ENCODE data around the gene STK38. TPM values are rescaled to one million over a fixed set of nuclear protein-coding genes. Genes with fewer than 3 reads are reported as not detected.

STK38 gene
- total RNA-seq, 4 donors from 2014 or later: 20.5 to 51.0 (median 40.6) TPM

- Histone ChIP-seq H3K27ac (no peak overlapping the region), H3K27me3 (no peaks in the 10 kb centered on the region), H3K36me3 (no peaks in the 10 kb centered on the region), H3K4me3 (no peak overlapping the region), H3K9me3 (no peaks in the 10 kb centered on the region), H3K4me1 (peaks cover 0 to 20% (median 0%) of the 10 kb centered on the region in 3 donors)
- TF ChIP-seq EP300 (IDR thresholded peaks at IDR 0.05) (no peak), POLR2A (IDR thresholded peaks at IDR 0.05) (no peak), POLR2AphosphoS5 (IDR thresholded peaks at IDR 0.05) (no peak)
- TF ChIP-seq, protein P1, sequence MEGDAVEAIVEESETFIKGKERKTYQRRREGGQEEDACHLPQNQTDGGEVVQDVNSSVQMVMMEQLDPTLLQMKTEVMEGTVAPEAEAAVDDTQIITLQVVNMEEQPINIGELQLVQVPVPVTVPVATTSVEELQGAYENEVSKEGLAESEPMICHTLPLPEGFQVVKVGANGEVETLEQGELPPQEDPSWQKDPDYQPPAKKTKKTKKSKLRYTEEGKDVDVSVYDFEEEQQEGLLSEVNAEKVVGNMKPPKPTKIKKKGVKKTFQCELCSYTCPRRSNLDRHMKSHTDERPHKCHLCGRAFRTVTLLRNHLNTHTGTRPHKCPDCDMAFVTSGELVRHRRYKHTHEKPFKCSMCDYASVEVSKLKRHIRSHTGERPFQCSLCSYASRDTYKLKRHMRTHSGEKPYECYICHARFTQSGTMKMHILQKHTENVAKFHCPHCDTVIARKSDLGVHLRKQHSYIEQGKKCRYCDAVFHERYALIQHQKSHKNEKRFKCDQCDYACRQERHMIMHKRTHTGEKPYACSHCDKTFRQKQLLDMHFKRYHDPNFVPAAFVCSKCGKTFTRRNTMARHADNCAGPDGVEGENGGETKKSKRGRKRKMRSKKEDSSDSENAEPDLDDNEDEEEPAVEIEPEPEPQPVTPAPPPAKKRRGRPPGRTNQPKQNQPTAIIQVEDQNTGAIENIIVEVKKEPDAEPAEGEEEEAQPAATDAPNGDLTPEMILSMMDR (IDR thresholded peaks at IDR 0.05): no peak
- WGBS, 2 donors (ENCODE audit: low coverage in 1 of 2): 100% methylated on average over 1 of the region's 1 CpG; no CpG with 5 or more reads in 1 of the 2 donors
- ATAC-seq: no peak
Observed at GRCh38 chr6:36464233-36464632, 83.0 kb downstream of the STK38 start.

GRCh38 chr6:36463676-36464075 is 83.6 kb downstream of the STK38 start:
- H3K27me3 ChIP-seq: no peaks in the 10 kb centered on the region
- ATAC-seq: no peak
- H3K4me1 ChIP-seq: peaks cover 0 to 18% (median 0%) of the 10 kb centered on the region in 3 donors
- no peaks in the 10 kb centered on the region for H3K9me3 ChIP-seq
- no peak overlapping the region for H3K4me3 ChIP-seq
- TF ChIP-seq EP300 (IDR thresholded peaks at IDR 0.05) (no peak), POLR2AphosphoS5 (IDR thresholded peaks at IDR 0.05) (no peak), POLR2A (IDR thresholded peaks at IDR 0.05) (no peak)
- TF ChIP-seq, protein P1 (IDR thresholded peaks at IDR 0.05): no peak
- no peaks in the 10 kb centered on the region for H3K36me3 ChIP-seq
- no peak overlapping the region for H3K27ac ChIP-seq
- WGBS, 2 donors (ENCODE audit: low coverage in 1 of 2): 29 to 42% methylated on average over 1 of the region's 1 CpG

DNA sequence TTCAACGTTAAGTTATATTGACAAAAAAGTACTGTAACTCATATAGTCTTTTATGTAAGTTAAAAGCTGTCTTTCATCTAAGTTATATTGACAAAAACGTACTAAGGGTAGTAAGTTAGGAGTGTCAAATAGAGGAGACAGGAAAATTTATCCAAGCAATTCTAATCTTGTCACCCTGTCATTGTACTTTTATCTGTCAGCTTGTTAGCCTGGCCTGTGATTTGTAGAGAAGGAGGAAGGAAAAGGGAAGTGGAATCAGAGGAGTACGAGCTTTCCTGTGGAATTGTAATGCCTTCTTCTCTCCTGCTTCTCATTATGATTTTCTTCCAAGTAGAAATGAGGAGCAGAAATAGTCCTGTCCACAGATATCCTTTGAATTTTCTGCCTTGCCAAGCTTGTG is 85.6 kb downstream of the STK38 start:
- Histone ChIP-seq H3K36me3 (no peaks in the 10 kb centered on the region), H3K4me3 (no peak overlapping the region), H3K4me1 (peaks cover 0 to 29% (median 0%) of the 10 kb centered on the region in 3 donors), H3K27me3 (no peaks in the 10 kb centered on the region), H3K27ac (no peak overlapping the region), H3K9me3 (no peaks in the 10 kb centered on the region)
- TF ChIP-seq, protein P1 (IDR thresholded peaks at IDR 0.05): no peak
- TF ChIP-seq POLR2AphosphoS5 (IDR thresholded peaks at IDR 0.05) (no peak), EP300 (IDR thresholded peaks at IDR 0.05) (no peak), POLR2A (IDR thresholded peaks at IDR 0.05) (no peak)
- ATAC-seq: no peak
- WGBS, 2 donors (ENCODE audit: low coverage in 1 of 2): 56 to 75% methylated on average over 3 of the region's 3 CpGs

DNA sequence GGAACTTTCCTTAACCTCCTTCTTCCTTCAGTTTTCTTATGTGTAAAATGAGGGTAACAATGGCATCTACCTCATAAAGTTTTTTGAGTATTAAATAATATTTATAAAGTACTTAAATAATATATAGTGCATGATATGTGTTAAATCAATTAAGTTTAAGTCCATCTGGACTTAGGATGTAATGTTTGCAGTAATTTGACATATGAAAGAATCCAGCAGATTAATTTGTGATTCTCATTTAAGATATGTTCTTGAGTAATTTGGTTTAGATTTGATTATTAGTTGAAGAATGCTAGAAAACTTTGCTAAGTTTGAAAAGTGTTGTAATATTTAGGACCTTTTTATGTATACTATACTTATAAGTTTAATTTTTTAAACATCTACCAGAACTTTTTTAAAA is 86.4 kb downstream of the STK38 start:
- no peak overlapping the region for H3K4me3 ChIP-seq
- H3K9me3 ChIP-seq: no peaks in the 10 kb centered on the region
- H3K27ac ChIP-seq: no peak overlapping the region
- TF ChIP-seq EP300 (IDR thresholded peaks at IDR 0.05) (no peak), POLR2AphosphoS5 (IDR thresholded peaks at IDR 0.05) (no peak), POLR2A (IDR thresholded peaks at IDR 0.05) (no peak)
- TF ChIP-seq, protein P1 (IDR thresholded peaks at IDR 0.05): no peak
- no peaks in the 10 kb centered on the region for H3K27me3 ChIP-seq
- ATAC-seq: no peak
- H3K36me3 ChIP-seq: no peaks in the 10 kb centered on the region
- peaks cover 0 to 29% (median 0%) of the 10 kb centered on the region in 3 donors for H3K4me1 ChIP-seq

DNA sequence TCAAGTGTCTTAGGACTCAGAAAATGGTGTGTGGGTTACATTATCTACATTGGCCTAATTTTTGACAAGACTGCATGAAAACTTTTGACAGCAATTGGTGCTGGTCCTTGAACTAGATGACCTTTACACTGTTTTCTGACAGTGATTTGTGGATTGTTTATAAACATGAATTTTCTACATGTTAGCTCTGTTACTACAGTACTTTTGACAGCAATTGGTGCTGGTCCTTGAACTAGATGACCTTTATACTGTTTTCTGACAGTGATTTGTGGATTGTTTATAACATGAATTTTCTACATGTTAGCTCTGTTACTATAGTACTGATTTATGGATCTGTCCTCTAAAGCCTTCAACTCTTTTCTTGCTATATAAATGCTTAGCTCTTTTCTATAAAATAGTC is 87.8 kb downstream of the STK38 start:
- H3K27ac ChIP-seq: no peak overlapping the region
- peaks cover 0 to 2% of the 10 kb centered on the region in 2 donors for H3K36me3 ChIP-seq
- TF ChIP-seq POLR2AphosphoS5 (IDR thresholded peaks at IDR 0.05) (no peak), EP300 (IDR thresholded peaks at IDR 0.05) (no peak), POLR2A (IDR thresholded peaks at IDR 0.05) (no peak)
- TF ChIP-seq, protein P1 (IDR thresholded peaks at IDR 0.05): no peak
- no peaks in the 10 kb centered on the region for H3K27me3 ChIP-seq
- H3K4me1 ChIP-seq: peaks cover 0 to 34% (median 0%) of the 10 kb centered on the region in 3 donors
- no peak overlapping the region for H3K4me3 ChIP-seq
- ATAC-seq: no peak
- no peaks in the 10 kb centered on the region for H3K9me3 ChIP-seq

Data from gastroesophageal sphincter (tissue), 4 donors.